Activated T-cell treated with anti-CD3 and anti-CD28 coated beads, Interleukin-2, amount 50 U/mL, for 1 hour (primary cell): Measurements from ENCODE around the gene NOL11.
A peak's percentile ranks its signal among the peaks of the same experiment; 100 is the strongest.
"Not testable (repeated sequence)": the region's sequence is repeated elsewhere in the genome, so short reads cannot be mapped to it uniquely, and the experiment has no call there.

Source experiments
- DNase-seq: peaks from one replicate; pipeline ENCODE4 v3.0.0-alpha.2; 2020

The NOL11 gene

DNA sequence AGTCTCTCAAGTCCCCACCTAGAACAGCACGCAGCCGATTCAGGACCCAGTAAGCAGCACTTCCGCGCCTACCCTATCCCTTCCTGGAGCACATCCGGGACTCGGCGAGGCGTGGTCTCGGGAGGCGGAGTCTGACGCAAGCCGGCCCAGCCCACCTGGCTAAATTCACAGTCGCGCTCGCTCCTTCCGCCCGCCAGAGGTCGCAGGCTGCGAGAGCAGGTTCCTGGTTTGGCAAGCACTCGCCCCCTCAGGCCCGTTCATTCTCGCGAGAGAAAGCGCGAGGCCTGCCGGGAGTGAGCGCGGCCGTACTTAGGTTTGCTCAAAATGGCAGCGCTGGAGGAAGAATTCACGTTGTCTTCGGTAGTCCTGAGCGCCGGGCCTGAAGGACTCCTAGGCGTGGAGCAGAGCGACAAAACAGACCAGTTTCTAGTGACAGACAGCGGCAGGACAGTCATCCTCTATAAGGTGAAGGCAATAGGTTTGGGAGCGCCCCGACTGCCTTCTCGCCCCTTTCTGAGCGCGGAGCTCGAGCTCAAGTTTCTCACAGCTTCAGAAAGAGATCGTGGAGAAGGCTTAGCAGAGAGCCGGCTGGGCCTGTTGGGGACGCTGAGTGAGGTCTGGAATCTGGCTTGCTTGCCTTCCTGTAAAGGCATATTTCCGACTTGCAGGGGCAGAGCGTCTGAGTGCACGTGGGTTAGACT is at the start of gene NOL11:
Gene NOL11 (plus strand): TSS at position 313 of the 701 bp plus-strand sequence. CDS start 12 bp downstream, at position 325.
- peak; percentile 99 for DNase-seq

DNA sequence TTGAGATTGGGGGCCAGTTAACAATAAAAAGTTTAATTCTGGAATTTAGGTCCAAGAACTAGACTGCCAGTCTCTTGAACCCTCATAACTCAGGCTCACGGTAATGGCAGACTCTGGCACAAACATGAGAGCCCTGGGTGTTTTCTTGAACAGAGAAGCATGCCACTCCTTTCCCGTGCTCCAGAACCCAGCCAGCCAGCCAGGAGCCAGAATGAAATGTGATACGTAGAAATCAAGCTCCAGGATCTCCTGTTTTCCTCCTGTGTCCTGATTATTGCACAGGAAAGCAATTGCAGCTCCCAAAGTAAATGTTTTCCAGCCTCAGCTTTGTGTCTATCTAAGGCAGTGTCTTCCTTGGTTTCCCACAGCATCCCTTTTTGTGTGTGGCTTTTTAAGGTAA is 46.2 kb upstream of the NOL11 start:
- DNase-seq, result no peak

- DNase-seq, result no peak
These were observed 45.0 kb upstream of the NOL11 start for GRCh38 chr17:67672592-67673335.

DNA sequence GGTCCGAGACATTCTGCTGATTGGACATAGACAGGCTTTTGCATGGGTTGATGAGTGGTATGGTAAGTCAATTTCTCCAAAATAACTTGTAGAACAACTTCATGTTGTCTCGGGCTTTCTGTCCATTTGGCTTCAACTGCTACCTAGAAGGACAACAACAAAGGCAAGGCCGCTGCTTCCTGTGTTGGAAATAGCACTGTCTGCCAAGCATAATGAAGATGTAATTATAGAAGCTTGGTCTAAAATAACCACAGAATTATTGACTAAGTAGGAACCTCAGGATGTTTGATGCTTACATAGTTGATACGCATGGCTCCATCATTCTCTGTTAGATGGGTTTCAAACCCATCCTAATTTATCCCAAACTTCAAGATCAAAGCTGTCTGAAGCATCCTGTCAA is 42.3 kb upstream of the NOL11 start:
- no peak for DNase-seq

DNA sequence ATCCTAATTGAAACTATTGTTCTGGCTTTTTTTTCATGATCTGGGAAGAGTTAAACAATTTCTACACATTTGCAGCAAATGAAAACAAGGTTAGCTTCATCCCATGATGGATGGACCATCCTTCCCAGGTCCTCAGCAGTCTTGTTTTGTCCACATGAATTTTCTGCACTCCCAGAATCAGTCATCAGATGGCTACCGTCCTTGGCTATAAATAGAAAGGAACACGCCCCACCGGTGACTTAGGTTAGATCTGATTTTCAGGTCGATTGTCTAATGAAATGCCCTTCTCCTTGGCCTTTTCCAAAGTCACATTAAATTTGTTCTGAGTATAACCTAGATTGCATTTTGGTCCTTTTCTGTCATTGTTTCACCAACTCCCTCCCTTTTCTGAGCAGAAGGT is 41.4 kb upstream of the NOL11 start:
- no peak for DNase-seq

GRCh38 chr17:67678414-67678813 is 39.3 kb upstream of the NOL11 start:
- no peak for DNase-seq

DNA sequence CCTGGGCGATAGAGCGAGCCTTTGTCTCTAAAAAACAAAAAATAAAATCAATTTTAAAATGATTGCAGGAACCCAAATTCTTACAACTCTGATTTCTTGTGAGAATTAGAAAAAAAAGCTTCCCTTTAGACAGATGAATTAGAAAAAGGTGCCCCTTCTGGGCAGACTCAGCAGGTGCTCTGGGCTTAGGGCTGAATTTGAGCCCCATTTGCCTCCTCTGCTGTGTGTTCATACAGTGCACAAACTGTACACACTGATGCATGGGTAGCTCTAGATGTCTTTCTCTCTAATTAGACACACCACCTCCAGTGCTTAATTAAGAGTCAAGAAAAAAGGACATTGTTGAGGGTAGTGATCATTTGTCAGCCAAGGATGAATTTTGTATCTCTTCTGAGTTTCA is 38.5 kb upstream of the NOL11 start:
- DNase-seq, result no peak

GRCh38 chr17:67679721-67680120 is 38.0 kb upstream of the NOL11 start:
- no peak for DNase-seq

GRCh38 chr17:67680445-67681224 is 37.1 kb upstream of the NOL11 start:
- DNase-seq, result no peak

- DNase-seq, result no peak
These were observed 35.5 kb upstream of the NOL11 start for GRCh38 chr17:67682196-67682595.

DNA sequence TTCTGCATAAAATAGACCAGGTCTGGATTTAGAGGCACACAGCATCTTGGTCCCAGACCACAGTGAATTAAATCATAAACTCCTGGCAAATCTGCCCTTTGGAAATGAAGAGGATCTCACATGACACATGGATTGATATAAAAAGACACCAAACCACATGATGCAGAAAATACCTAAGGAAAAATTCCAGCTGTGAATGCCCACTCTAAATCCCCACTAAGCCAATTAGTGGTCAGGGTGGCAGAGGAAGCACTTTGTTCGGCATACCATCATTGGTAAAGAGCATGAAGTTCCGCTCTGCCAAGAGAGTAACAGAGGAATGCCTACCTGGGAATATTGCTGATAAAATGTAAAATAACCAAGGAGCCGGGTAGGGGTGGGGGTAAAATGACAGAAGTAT is 32.4 kb upstream of the NOL11 start:
- DNase-seq, result no peak

- DNase-seq, result no peak
These were observed 31.5 kb upstream of the NOL11 start for GRCh38 chr17:67686241-67686640.

DNA sequence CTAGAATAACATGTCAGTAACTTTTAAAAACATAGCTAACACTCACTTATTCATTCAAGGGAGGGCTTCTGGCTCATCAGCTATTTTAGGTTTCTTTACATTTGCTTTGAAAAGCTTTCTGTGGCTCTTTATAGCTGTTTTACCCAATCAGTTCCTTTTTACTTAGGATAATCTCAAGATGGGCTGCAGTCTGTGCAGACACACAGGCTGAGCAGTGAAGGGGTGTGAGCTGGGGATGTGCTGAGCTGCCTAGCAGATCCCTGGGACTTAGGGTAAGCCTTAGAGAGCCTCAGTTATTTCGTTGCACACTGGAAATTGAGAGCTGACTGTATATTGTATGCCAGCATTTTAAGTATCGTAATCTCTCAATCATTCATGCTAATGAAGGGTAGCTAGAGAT is 30.2 kb upstream of the NOL11 start:
- no peak for DNase-seq

- no peak for DNase-seq
These were observed 28.1 kb upstream of the NOL11 start for GRCh38 chr17:67689534-67690177.

- DNase-seq, result no peak
These were observed 23.9 kb upstream of the NOL11 start for GRCh38 chr17:67693811-67694210.

GRCh38 chr17:67696347-67696746 is 21.4 kb upstream of the NOL11 start:
- DNase-seq, result no peak

GRCh38 chr17:67696853-67697498 is 20.8 kb upstream of the NOL11 start:
- DNase-seq, result no peak

DNA sequence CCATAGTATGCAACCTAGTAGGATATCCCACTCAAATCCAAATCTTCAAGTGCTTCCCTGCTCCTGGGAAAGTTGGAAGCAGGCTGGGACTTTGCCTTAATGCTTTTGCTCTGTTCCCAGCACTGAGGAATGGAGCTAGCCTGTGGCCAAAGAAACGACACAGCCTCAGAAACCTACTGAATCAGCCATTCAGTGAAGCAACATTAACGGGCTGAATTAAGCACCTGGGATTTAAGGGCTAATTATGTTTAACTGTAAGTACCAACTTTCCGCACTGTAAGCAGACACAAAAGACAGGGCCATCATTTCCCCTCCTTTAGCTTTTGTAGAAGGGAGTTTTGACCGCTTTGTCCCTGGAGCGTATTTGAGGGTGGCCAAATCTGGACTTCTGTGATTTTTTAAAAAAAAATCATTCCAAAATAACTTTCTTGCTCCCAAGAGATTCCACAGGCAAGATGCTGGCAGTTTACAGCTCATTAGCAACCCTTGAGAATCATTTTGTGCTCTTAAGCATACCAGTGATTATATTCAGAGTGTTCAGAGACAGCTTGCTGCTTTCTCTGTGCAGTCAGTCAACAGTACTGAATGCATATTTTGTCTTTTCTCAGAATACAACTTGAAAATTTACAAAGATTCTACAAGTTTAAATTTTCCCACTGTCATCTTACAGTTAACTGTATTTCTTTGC is 17.6 kb upstream of the NOL11 start:
- no peak for DNase-seq

DNA sequence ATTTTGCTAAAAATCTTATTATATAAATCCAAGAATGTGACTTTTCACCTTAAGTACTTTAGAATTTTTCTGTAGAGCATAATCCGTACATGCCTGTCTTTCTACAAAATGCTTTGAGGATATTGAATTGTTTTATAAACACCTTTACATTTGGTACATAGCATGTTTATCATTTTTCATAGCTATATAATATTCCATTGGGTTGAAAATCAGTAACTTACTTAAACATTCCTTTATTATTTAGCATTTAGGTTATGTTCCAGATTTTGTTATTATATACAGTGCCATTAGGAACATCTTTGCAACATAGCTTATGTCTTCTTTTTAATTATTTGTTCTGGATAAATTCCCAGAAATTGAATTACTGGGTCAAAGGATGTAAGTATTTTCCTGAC is 17.0 kb upstream of the NOL11 start:
- no peak for DNase-seq

- not testable (repeated sequence) for DNase-seq
These were observed 14.9 kb upstream of the NOL11 start for GRCh38 chr17:67702861-67703260.

DNA sequence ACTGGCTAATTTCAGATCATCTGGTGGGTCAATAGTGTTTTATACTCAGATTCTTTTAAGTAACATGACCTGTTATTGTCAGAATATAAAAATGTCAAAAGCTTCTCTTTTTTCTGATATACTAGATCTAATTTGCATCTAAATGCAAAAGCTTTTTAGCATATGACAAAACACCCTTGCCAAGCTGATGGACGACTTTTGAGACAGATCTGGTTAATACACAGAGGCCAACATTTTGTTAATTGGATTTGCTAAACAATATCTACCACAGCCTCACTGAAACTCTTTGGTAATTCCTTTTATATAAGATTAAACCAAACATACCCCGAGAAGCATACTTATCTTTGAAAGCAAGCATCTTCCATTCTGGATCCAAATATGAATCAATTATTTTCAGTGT is 10.3 kb upstream of the NOL11 start:
- DNase-seq, result no peak

DNA sequence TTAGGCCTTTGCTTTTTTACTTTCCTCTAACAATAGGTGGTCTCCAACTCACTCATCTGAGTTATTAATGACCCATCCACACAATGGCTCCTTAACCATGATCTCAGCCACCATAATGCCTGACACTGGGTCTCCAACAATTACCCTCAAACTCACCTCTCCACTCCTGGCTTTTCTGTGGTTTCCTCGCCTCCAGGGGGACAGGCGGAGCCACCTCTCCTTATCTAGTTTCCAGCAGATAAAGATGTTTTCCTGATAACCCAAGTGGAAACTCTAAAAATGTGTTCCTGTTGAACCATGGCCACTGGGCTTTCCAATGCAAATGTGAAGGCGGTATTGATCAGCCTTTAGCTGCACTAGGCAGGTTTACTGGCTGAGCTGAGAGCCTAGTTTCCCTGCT is 9.4 kb upstream of the NOL11 start:
- DNase-seq, result no peak
